DOHH2 (cell line): Measurements from ENCODE around the gene PRSS48.

Experiments
- H3F3A ChIP-seq: fragments of 200-600 bp; sonication (generic), shearing (Covaris generic); 2 replicates; pipeline ENCODE4 v1.6.0; 2016; ENCODE audit warnings: antibody characterized with exemption, mild to moderate bottlenecking; ENCODE audit not compliant: control insufficient read depth, insufficient read depth
- H3K27ac ChIP-seq: fragments of 200-600 bp; sonication (generic); 2 replicates; pipeline ENCODE4 v1.5.1; 2014; ENCODE audit warnings: low read depth, mild to moderate bottlenecking, low read length, moderate library complexity
- H3K27me3 ChIP-seq: fragments of 200-600 bp; sonication (generic); 2 replicates; pipeline ENCODE4 v1.6.1; 2014; ENCODE audit warnings: mild to moderate bottlenecking, low read length, mixed read lengths; ENCODE audit not compliant: control insufficient read depth
- H3K36me3 ChIP-seq: fragments of 200-600 bp; sonication (generic); 2 replicates; pipeline ENCODE4 v1.6.1; 2014; ENCODE audit warnings: mild to moderate bottlenecking, low read length, moderate library complexity, mixed read lengths; ENCODE audit not compliant: control insufficient read depth
- H3K4me1 ChIP-seq: fragments of 200-600 bp; sonication (generic); 2 replicates; pipeline ENCODE4 v1.6.1; 2014; ENCODE audit warnings: mild to moderate bottlenecking, low read length, mixed read lengths; ENCODE audit not compliant: control insufficient read depth
- H3K4me2 ChIP-seq: fragments of 200-600 bp; sonication (generic); 2 replicates; pipeline ENCODE4 v1.6.0; 2014; ENCODE audit warnings: mild to moderate bottlenecking, low read length, moderate library complexity
- H3K4me3 ChIP-seq: fragments of 200-600 bp; sonication (generic); 2 replicates; pipeline ENCODE4 v1.5.1; 2014; ENCODE audit warnings: mild to moderate bottlenecking, low read length, mixed read lengths
- H3K79me2 ChIP-seq: fragments of 200-600 bp; sonication (generic); 2 replicates; pipeline ENCODE4 v1.6.1; 2014; ENCODE audit warnings: mild to moderate bottlenecking, low read length, mixed read lengths; ENCODE audit not compliant: control insufficient read depth
- H3K9me2 ChIP-seq: fragments of 200-600 bp; sonication (generic); replicated peaks from 2 replicates; pipeline ENCODE4 v1.6.1; 2014; ENCODE audit warnings: mild to moderate bottlenecking, low read length, mixed read lengths; ENCODE audit not compliant: control insufficient read depth
- H3K9me3 ChIP-seq: fragments of 200-600 bp; sonication (generic); 2 replicates; pipeline ENCODE4 v1.6.1; 2014; ENCODE audit warnings: antibody characterized with exemption, low read length, mixed read lengths; ENCODE audit not compliant: control insufficient read depth, insufficient read depth
- H4K20me1 ChIP-seq: fragments of 200-600 bp; sonication (generic); 2 replicates; pipeline ENCODE4 v1.6.0; 2014; ENCODE audit warnings: low read depth, mild to moderate bottlenecking, antibody characterized with exemption, low read length, moderate library complexity; ENCODE audit not compliant: control insufficient read depth, insufficient read depth
- EZH2phosphoT487 ChIP-seq: fragments of 200-600 bp; sonication (generic); IDR thresholded peaks from 2 replicates; pipeline ENCODE4 v1.6.1; 2017; ENCODE audit warnings: borderline replicate concordance, mild to moderate bottlenecking, antibody characterized with exemption, low read length, moderate library complexity, mixed read lengths
- TF ChIP-seq, protein P1 (sequence below): fragments of 200-600 bp; sonication (generic); IDR thresholded peaks from one replicate; pipeline ENCODE4 v1.5.1; 2014; ENCODE audit warnings: antibody characterized with exemption, mild to moderate bottlenecking, low read depth, low read length; ENCODE audit not compliant: poor library complexity, severe bottlenecking

Gene PRSS48

DNA sequence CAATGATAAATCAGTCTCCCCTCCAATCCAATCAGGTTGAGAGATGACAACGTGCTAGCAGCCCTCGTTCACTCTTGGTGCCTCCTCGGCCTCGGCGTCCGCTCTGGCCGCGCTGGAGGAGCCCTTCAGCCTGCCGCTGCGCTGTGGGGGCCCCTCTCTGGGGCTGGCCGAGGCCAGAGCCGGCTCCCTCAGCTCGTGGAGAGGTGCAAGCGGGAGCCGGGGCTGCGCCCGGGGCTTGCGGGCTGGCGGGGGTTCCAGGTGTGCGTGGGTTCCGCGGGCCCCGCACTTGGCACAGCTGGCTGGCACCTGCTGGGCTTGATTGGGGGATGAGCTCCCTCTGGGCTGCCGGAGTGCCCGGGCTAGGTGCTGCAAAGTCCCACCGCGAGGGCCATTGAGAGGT is 40.9 kb upstream of the PRSS48 start:
- Histone ChIP-seq H3K4me1 (no peaks in the 10 kb centered on the region), H3K4me3 (no peak overlapping the region), H3K27ac (no peak overlapping the region), H3F3A (no peaks in the 10 kb centered on the region), H3K9me2 (no peaks in the 10 kb centered on the region), H3K36me3 (no peaks in the 10 kb centered on the region), H3K9me3 (no peaks in the 10 kb centered on the region), H3K27me3 (no peaks in the 10 kb centered on the region), H3K4me2 (no peak overlapping the region), H4K20me1 (no peaks in the 10 kb centered on the region), H3K79me2 (no peaks in the 10 kb centered on the region)
- no peak for TF ChIP-seq EZH2phosphoT487
- TF ChIP-seq, protein P1, sequence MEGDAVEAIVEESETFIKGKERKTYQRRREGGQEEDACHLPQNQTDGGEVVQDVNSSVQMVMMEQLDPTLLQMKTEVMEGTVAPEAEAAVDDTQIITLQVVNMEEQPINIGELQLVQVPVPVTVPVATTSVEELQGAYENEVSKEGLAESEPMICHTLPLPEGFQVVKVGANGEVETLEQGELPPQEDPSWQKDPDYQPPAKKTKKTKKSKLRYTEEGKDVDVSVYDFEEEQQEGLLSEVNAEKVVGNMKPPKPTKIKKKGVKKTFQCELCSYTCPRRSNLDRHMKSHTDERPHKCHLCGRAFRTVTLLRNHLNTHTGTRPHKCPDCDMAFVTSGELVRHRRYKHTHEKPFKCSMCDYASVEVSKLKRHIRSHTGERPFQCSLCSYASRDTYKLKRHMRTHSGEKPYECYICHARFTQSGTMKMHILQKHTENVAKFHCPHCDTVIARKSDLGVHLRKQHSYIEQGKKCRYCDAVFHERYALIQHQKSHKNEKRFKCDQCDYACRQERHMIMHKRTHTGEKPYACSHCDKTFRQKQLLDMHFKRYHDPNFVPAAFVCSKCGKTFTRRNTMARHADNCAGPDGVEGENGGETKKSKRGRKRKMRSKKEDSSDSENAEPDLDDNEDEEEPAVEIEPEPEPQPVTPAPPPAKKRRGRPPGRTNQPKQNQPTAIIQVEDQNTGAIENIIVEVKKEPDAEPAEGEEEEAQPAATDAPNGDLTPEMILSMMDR, result no peak

DNA sequence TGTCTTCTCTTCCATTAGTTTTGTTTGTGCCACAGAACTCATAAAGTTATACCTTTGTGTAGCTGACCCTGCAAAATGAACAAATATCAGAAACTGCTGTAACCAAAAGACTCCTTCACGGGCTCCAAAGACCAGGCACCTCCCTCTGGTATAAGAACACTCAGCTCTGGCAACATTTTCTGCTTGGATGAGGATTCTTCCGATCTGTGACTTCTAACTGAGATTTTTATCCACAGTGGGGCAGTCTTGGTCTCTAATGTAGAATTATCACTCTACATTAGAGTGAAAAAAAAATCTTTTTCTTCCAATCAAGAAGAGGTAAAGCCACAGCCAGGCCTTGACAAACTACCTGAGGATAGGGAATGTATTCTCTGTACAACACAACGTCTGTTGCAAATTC is 38.5 kb upstream of the PRSS48 start:
- Histone ChIP-seq H3K9me3 (no peaks in the 10 kb centered on the region), H3K9me2 (no peaks in the 10 kb centered on the region), H3K4me3 (no peak overlapping the region), H3K36me3 (no peaks in the 10 kb centered on the region), H3K4me1 (no peaks in the 10 kb centered on the region), H3K27ac (no peak overlapping the region), H3K4me2 (no peak overlapping the region), H3K79me2 (no peaks in the 10 kb centered on the region), H3K27me3 (peaks cover 7% of the 10 kb centered on the region; the same call in 1 of the 2 replicates), H3F3A (no peaks in the 10 kb centered on the region), H4K20me1 (no peaks in the 10 kb centered on the region)
- no peak for TF ChIP-seq EZH2phosphoT487
- TF ChIP-seq, protein P1, result no peak

DNA sequence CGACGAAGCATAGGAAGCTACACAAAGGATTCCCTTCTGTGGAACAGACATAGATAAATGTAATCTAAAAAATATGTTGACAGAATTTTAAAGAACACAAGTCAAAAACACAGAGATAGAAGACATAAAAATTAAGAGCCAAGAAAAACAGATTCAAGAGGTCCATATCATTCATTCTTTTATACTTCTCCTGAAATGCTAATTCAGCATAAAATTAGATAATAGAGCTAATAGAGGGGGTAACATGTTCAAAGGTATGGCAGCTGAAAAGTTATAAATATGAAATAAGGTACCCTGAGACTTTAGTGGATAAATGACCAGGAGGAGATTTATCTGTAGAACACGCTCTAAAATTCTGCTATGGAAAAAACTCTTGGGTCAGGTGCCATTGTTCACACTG is 37.4 kb upstream of the PRSS48 start:
- H3K27ac ChIP-seq, result no peak overlapping the region
- H3K9me2 ChIP-seq, result no peaks in the 10 kb centered on the region
- H3K9me3 ChIP-seq, result no peaks in the 10 kb centered on the region
- H3K4me1 ChIP-seq, result no peaks in the 10 kb centered on the region
- no peaks in the 10 kb centered on the region for H3F3A ChIP-seq
- H3K27me3 ChIP-seq, result peaks cover 7% of the 10 kb centered on the region; the same call in 1 of the 2 replicates
- H4K20me1 ChIP-seq, result no peaks in the 10 kb centered on the region
- H3K4me2 ChIP-seq, result no peak overlapping the region
- no peak overlapping the region for H3K4me3 ChIP-seq
- TF ChIP-seq, protein P1, result no peak
- TF ChIP-seq EZH2phosphoT487, result no peak
- H3K79me2 ChIP-seq, result no peaks in the 10 kb centered on the region
- H3K36me3 ChIP-seq, result no peaks in the 10 kb centered on the region
